ENCODE measurements around the gene GPX2.

DNA sequence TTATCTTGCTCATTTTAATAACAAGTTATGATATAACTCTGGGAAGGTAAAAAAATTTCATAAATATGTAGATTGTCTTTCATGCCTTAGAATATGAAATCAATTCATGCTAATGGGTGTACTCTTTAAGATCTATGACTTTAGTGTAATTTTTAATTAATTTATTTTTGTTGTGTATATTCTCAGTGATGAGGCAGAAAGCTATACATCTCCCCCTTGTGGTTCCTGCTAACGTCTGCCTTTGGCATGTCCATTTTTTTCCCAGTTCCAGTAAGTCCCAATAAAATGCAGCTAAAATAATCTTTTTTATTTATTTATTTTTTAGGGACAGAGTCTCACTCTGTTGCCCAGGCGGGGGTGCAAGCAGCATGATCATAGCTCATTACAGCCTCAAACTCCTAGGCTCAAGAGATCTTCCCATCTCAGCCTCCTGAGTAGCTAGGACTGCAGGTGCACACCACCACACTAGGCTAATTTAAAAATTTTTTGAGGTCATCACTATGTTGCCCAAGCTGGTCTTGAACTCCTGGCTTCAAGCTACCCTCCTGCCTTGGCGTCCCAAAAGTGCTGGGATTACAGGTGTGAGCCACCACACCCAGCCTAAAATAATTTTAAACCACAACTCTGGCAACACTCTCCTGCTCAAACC is 31.6 kb downstream of the GPX2 start:
- TF ChIP-seq POLR2AphosphoS5 (IDR thresholded peaks at IDR 0.05; ENCODE audit: borderline replicate concordance, low read depth, low read length) (no peak), EZH2 (IDR thresholded peaks at IDR 0.05) (no peak)
